ENCODE data around the gene SYDE2.

The SYDE2 gene

GRCh38 chr1:85220756-85221201 lies 20.0 kb upstream of the SYDE2 start:
- Histone ChIP-seq H3K4me3 (ENCODE audit: low read length) (no peak overlapping the region), H3K9me3 (ENCODE audit: insufficient read depth, low read length) (no peaks in the 10 kb centered on the region), H3K79me2 (ENCODE audit: low read length) (no peaks in the 10 kb centered on the region), H4K20me1 (ENCODE audit: insufficient read depth, low read length) (no peaks in the 10 kb centered on the region), H2AFZ (ENCODE audit: low read depth, low read length) (no peak overlapping the region), H3K4me2 (ENCODE audit: low read length) (no peak overlapping the region), H3K27ac (ENCODE audit: low read length) (no peak overlapping the region), H3K4me1 (ENCODE audit: low read length) (no peaks in the 10 kb centered on the region), H3K9ac (ENCODE audit: low read length) (no peak overlapping the region), H3K36me3 (replicated peaks; ENCODE audit: low read depth, low read length) (no peaks in the 10 kb centered on the region), H3K27me3 (ENCODE audit: low read depth, low read length) (no peaks in the 10 kb centered on the region)
- TF ChIP-seq CTCF (IDR thresholded peaks at IDR 0.05; ENCODE audit: low read depth, low read length) (no peak), EZH2phosphoT487 (IDR thresholded peaks at IDR 0.05; ENCODE audit: low read depth) (no peak)

- no peak overlapping the region for H3K4me2 ChIP-seq (ENCODE audit: low read length)
- no peaks in the 10 kb centered on the region for H3K36me3 ChIP-seq (replicated peaks; ENCODE audit: low read depth, low read length)
- H3K79me2 ChIP-seq (ENCODE audit: low read length): no peaks in the 10 kb centered on the region
- no peak overlapping the region for H2AFZ ChIP-seq (ENCODE audit: low read depth, low read length)
- H4K20me1 ChIP-seq (ENCODE audit: insufficient read depth, low read length): no peaks in the 10 kb centered on the region
- no peaks in the 10 kb centered on the region for H3K4me1 ChIP-seq (ENCODE audit: low read length)
- TF ChIP-seq CTCF (IDR thresholded peaks at IDR 0.05; ENCODE audit: low read depth, low read length) (no peak), EZH2phosphoT487 (IDR thresholded peaks at IDR 0.05; ENCODE audit: low read depth) (no peak)
- no peaks in the 10 kb centered on the region for H3K9me3 ChIP-seq (ENCODE audit: insufficient read depth, low read length)
- no peak overlapping the region for H3K27ac ChIP-seq (ENCODE audit: low read length)
- no peaks in the 10 kb centered on the region for H3K27me3 ChIP-seq (ENCODE audit: low read depth, low read length)
- H3K9ac ChIP-seq (ENCODE audit: low read length): no peak overlapping the region
- no peak overlapping the region for H3K4me3 ChIP-seq (ENCODE audit: low read length)
These were observed 19.2 kb upstream of the SYDE2 start for GRCh38 chr1:85219853-85220610.

- Histone ChIP-seq H3K9ac (ENCODE audit: low read length) (no peak overlapping the region), H3K79me2 (ENCODE audit: low read length) (no peaks in the 10 kb centered on the region), H3K36me3 (replicated peaks; ENCODE audit: low read depth, low read length) (no peaks in the 10 kb centered on the region), H3K4me3 (ENCODE audit: low read length) (no peak overlapping the region), H3K4me2 (ENCODE audit: low read length) (no peak overlapping the region), H3K4me1 (ENCODE audit: low read length) (no peaks in the 10 kb centered on the region), H4K20me1 (ENCODE audit: insufficient read depth, low read length) (no peaks in the 10 kb centered on the region), H2AFZ (ENCODE audit: low read depth, low read length) (no peak overlapping the region), H3K27ac (ENCODE audit: low read length) (no peak overlapping the region), H3K27me3 (ENCODE audit: low read depth, low read length) (no peaks in the 10 kb centered on the region), H3K9me3 (ENCODE audit: insufficient read depth, low read length) (no peaks in the 10 kb centered on the region)
- TF ChIP-seq CTCF (IDR thresholded peaks at IDR 0.05; ENCODE audit: low read depth, low read length) (no peak), EZH2phosphoT487 (IDR thresholded peaks at IDR 0.05; ENCODE audit: low read depth) (no peak)
These were observed 15.9 kb upstream of the SYDE2 start for GRCh38 chr1:85216697-85217096.

GRCh38 chr1:85214654-85215053 lies 13.8 kb upstream of the SYDE2 start:
- H2AFZ ChIP-seq (ENCODE audit: low read depth, low read length): no peak overlapping the region
- H3K4me1 ChIP-seq (ENCODE audit: low read length): no peaks in the 10 kb centered on the region
- TF ChIP-seq CTCF (IDR thresholded peaks at IDR 0.05; ENCODE audit: low read depth, low read length) (no peak), EZH2phosphoT487 (IDR thresholded peaks at IDR 0.05; ENCODE audit: low read depth) (no peak)
- no peak overlapping the region for H3K9ac ChIP-seq (ENCODE audit: low read length)
- no peak overlapping the region for H3K4me2 ChIP-seq (ENCODE audit: low read length)
- no peaks in the 10 kb centered on the region for H3K9me3 ChIP-seq (ENCODE audit: insufficient read depth, low read length)
- no peaks in the 10 kb centered on the region for H3K79me2 ChIP-seq (ENCODE audit: low read length)
- H3K4me3 ChIP-seq (ENCODE audit: low read length): no peak overlapping the region
- H4K20me1 ChIP-seq (ENCODE audit: insufficient read depth, low read length): no peaks in the 10 kb centered on the region
- H3K27ac ChIP-seq (ENCODE audit: low read length): no peak overlapping the region
- H3K27me3 ChIP-seq (ENCODE audit: low read depth, low read length): no peaks in the 10 kb centered on the region
- H3K36me3 ChIP-seq (replicated peaks; ENCODE audit: low read depth, low read length): no peaks in the 10 kb centered on the region
